HG02759 (cell line): ENCODE results near the gene TMPRSS15.
"Not testable (repeated sequence)": the region's sequence is repeated elsewhere in the genome, so short reads cannot be mapped to it uniquely, and the experiment has no call there.

ENCODE experiments used
- ATAC-seq: cut with Tn5 transposase; IDR thresholded peaks from one replicate; pipeline ENCODE4 v1.9.1; 2021; ENCODE audit warnings: mild to moderate bottlenecking, moderate library complexity; ENCODE audit not compliant: unreplicated experiment

The TMPRSS15 gene

GRCh38 chr21:18403735-18404450 lies at the start of gene TMPRSS15:
TSS of gene TMPRSS15 (minus strand) at chr21:18403785. CDS start at chr21:18403622, 163 bp downstream.
- no peak for ATAC-seq

GRCh38 chr21:18451670-18452069 lies 48.1 kb upstream of the TMPRSS15 start:
- no peak for ATAC-seq

- no peak for ATAC-seq
These were observed 46.3 kb upstream of the TMPRSS15 start for GRCh38 chr21:18449605-18450550.

GRCh38 chr21:18443701-18444100 lies 40.1 kb upstream of the TMPRSS15 start:
- no peak for ATAC-seq

- no peak for ATAC-seq
These were observed 39.5 kb upstream of the TMPRSS15 start for GRCh38 chr21:18443085-18443484.

GRCh38 chr21:18430341-18430740 lies 26.8 kb upstream of the TMPRSS15 start:
- no peak for ATAC-seq

- no peak for ATAC-seq
These were observed 20.7 kb upstream of the TMPRSS15 start for GRCh38 chr21:18424276-18424675.

- ATAC-seq: no peak
These were observed 13.7 kb upstream of the TMPRSS15 start for GRCh38 chr21:18417141-18417790.

- ATAC-seq: no peak
These were observed 8.0 kb upstream of the TMPRSS15 start for GRCh38 chr21:18411565-18411964.

- ATAC-seq: no peak
These were observed 6.0 kb upstream of the TMPRSS15 start for GRCh38 chr21:18409579-18409978.

- ATAC-seq: no peak
These were observed 4.7 kb downstream of the TMPRSS15 start for GRCh38 chr21:18398843-18399242.

- no peak for ATAC-seq
These were observed 15.6 kb downstream of the TMPRSS15 start for GRCh38 chr21:18387994-18388393.

GRCh38 chr21:18384771-18385170 lies 18.8 kb downstream of the TMPRSS15 start:
- ATAC-seq: no peak

GRCh38 chr21:18382934-18383619 lies 20.5 kb downstream of the TMPRSS15 start:
- not testable (repeated sequence) for ATAC-seq

GRCh38 chr21:18382141-18382540 lies 21.4 kb downstream of the TMPRSS15 start:
- no peak for ATAC-seq

GRCh38 chr21:18373606-18374005 lies 30.0 kb downstream of the TMPRSS15 start:
- no peak for ATAC-seq

- ATAC-seq: no peak
These were observed 33.3 kb downstream of the TMPRSS15 start for GRCh38 chr21:18370301-18370700.

- no peak for ATAC-seq
These were observed 34.5 kb downstream of the TMPRSS15 start for GRCh38 chr21:18369115-18369514.

GRCh38 chr21:18368205-18368604 lies 35.4 kb downstream of the TMPRSS15 start:
- ATAC-seq: no peak

GRCh38 chr21:18356801-18357200 lies 46.8 kb downstream of the TMPRSS15 start:
- no peak for ATAC-seq

GRCh38 chr21:18354947-18355346 lies 48.6 kb downstream of the TMPRSS15 start:
- no peak for ATAC-seq
